Stimulated activated CD8-positive, alpha-beta memory T cell treated with anti-CD3 and anti-CD28 coated beads, Interleukin-7, amount 100 ng/mL, for 24 hours (primary cell): ENCODE results near the gene C1QA.

Experiments used
- DNase-seq: peaks from one replicate; pipeline ENCODE4 v3.0.0-alpha.2; 2020; ENCODE audit warnings: low read depth

The C1QA gene

DNA sequence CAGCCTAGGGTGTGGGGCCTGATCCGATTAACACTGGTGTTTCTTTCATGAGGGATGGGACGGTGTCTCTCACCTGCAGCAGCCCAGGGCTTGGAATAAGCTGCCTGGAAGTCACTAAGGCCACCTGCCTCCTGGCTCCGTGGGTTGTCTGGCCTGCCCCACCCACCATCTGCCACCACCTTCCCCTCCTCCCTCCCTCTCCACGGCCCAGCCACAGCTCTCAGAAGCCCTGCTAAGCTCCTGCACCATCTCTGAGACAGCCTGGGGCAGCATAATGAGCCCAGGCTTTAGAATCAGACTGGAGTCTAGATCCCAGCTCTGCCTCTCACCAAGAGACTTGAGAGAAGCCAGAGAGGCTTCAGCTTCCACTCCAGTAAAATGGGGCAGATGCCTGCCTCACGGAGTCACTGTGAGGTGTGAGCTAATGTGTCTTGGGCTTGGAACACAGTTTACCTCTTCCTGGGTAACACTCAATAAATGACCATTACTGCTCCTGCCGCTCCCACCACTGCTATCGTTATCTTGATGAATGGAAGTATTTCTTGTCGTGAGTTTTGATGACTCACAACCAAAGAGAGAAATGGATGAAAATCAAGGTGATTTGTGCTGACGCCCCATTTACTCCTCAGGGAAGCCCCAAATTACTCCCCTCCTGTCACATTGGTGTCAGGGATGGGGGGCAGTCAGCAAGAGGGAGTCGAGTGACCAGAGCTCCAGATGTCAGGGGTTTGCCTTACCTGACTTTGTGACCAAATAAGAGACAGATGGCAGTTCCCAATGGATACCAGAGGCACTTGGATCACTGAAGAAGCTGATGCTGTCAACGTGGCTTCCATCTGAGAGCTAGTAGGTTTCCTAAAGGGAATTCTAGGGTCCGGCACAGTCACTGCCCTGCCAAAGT, 23.5 kb upstream of the C1QA start:
- DNase-seq, result no peak

DNA sequence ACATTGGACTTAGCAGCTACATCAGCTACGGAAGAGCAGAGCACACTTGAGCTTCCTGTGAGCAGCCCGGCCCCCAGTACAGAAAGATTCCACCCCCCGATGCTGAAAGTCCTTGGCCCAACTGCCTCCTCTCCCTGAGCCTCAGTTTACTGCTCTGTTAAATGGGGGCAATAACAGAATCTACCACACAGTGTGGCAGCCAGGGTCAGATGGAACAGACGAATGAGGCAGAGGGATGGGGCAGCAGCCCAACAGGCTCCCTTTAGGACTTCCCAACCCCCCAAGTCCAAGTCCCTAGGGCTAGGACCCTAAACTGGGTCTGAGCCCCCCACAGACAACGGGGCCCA, 22.9 kb upstream of the C1QA start:
- DNase-seq, result no peak

DNA sequence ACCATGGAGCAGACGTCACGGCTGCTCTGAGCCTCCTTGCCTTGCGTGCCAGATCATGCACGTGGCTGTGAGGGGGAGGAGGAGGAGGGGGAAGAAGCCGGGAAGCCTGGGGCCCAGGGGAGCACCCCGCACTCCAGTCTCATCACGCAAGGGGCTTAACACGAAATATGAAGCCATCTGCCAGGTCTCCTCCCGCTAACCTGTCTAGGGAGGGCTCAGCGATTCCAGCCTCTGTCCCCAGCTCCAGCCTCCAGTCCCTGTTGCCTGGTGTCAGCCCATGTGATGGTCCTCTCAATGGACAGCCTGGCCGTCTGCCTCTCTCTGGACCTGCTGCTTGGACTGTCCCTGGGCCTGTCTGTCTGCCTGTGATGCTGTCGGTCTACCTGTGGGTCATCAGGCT, 22.5 kb upstream of the C1QA start:
- no peak for DNase-seq

DNA sequence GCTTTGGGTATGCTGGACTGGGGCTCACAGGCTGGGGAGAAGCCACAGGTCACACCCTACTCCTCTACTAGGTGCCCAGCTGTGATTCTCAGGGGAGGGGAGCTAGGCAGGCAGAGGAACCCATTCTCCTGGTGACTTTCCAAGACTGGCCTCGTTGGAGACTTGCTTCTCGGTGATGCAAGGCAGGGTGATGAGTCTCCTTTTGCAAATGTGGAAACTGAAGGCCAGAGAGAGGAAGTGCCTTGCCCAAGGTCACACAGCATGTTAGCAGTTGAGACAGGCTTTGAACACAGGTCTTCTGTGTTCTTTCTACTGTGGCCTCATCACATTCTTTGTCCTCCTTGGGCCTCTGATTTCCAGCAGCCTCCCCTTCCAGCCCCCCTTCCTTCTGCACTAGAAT, 20.5 kb upstream of the C1QA start:
- no peak for DNase-seq

DNA sequence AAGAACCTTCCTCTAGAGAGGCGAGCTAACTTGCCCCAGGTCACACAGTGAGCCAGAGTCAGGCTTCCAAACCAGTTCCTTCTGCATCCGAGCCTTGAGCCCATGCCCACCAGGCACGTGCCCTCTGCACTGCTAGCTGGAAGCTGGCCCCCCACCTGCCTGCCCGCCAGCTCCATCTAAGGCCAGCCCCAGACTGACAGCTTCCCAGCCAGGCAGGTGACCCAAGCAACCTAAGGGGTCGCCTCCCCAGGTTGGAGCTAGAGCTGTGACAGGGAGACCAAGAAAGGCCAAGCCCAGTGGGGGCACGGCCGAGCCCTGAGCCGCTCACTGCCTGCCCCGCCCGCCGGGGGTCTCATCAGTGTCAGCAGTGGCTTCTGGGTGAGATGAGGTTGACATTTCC, 19.9 kb upstream of the C1QA start:
- no peak for DNase-seq

DNA sequence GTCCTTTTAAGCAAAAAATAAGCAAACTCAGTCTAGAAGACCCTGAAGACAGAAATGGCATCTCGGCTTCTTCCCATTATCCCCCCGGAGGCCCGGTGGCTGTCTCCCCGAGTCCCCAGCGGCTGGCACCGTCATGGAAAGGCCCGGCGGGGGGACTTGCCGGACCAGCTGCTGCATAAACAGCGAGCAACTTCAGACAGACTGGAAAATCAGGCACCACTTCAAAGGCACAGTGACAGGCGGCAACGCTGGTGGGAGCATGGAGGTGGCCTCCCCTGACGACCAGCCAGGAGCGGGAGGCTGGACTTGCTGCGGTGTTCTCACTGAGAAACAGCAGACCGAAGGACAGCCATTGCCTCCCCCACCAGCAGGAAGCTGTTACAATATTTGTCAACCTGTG, 18.4 kb upstream of the C1QA start:
- DNase-seq, result no peak

DNA sequence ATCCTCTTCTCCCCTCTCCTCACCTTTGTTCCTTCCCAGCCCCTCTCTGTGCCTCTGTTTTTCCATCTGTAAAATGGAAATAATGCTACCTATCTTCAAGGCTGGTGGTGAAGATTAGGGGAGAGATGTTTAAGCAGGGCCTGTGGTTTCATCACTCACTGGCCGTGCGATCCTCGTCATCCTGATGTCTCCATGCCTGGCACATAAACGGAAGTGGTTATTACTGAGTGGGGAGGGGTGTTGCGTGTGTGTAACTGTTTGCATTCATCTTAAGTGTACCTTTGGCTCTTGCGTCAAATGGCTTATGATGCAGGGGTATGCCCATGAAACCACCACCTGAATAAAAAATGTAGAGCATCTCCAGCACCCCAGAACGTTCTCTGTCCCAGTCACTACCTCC, 17.2 kb upstream of the C1QA start:
- DNase-seq, result no peak

DNA sequence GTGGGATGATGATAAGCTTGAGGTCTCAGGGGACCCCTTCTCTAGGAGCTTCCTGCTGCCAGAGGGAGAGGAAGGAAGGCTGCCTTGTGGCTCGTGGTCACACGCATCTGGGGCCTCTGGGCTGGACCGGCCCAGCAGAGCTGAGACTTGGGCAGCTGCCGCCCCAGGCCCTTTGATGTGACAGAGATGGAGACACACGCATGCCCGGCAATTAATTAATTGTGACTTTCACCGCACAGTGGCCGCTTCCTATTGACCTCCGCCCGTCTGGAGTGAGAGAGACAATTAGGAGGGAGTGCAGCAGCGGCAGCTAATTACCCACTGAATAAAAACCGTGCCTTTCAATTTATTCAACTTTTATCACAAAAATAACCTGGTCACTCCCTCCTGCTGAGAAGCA, 16.6 kb upstream of the C1QA start:
- no peak for DNase-seq

DNA sequence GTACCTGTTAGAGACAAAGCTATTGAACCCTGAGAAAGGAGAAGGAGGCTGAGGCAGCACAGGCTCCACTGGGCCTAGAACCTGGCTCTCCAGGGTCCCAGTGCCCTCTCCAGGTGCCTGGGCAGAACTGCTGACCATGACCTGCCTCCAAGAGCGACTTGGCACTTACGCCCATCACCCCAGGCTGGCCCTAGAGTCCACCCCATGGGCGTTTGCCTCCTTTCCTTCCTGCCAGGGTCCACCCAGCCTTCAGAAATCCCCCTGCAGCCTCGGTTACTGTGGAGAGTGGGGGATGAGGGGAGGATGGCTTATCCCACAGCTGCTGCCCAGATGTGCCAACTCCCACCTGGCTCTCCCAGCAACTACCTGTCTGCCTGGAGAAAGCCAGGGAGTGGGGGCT, 14.7 kb upstream of the C1QA start:
- DNase-seq, result no peak

DNA sequence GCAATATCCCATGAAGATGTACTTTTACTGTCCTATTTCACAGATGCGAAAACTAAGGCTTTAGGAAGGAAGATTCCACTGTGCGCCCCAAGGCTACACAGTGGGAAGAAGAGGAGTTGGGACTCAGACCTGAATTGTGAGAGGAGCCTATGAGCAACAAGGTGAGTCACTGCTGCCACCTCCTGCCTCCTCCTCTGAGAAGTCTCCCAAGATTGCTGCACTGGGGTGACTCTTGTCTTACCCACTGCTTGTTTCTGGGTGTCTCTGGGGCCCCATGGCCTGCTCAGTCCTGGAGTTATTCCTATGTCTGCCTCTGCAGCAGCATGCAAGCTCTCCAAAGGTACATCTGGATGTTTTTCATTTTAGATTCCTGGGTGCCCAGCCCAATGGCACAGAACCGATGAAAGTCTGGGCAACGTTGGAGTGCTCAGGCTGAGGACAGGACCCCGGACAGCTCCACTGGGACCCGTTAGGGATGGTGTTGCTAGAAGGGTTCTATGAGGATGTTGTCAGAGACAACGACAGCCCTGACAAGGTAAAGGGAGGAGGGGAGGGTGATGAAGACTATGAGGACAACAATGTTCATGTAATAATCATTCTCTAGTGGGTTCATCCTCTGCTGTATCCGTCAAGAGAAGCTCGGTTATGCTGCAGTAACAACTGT, 11.0 kb upstream of the C1QA start:
- no peak for DNase-seq

DNA sequence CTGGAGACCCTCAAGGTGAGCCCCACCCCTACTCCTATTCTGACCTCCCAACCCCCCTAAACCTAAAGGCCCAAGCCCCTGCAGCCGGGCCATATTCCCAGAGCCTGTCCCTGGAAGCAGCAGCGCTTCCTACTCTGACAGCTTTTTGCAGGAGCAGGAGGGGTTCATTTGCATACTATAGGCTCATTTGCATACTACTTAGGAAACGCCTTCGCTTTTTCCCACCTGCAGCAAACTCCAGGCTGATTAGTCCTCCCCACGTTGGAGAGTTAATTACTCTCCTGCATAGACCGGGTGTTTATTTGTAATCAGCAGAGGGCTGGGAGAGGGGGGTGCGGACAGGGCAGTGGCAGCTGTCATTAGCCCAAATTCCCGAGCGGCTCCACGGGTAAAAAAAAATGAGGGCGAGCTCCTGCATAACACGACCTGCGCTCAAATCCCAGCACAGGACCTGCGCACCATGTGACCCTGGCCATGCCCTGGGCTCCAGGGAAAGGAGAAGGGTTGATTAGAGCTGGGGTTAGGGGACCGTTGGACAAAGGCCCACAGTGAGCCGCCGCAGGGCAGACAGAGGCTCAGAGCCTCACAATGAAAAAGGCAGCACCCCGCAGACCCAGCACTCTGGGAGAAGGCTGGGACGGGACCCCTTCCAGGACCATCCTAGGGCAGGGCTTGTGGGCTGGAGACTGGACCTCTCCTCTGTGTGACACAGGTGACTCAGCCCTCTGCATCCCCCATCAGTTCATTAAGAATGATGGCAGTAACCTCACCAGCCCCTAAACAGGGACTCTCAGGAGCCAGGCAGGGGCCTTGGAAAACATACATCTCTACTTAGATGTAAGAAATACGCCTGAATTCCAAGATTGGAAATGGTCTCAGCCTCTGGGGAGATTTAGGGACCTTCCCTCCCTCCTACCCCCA, 9.9 kb upstream of the C1QA start:
- DNase-seq, result no peak

DNA sequence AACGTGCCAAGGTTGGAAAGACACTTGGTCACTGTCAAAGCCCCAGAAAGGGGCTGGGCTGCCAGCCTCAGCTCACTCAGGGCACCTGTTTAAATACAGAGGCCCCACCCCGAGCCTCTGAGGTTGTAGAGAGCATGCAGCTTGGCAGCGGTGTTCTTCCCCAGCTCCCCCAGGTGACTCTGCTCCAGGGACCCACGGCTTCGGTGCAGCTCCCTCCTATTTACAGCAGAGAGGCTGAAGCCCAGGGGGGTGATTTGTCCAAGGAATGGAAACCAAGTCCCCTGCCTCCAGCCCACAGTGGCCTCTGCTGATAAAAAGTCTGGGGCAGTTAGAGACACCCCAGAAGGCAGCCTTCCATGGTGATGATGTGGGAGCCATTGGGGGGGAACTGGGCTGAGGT, 9.1 kb upstream of the C1QA start:
- DNase-seq, result no peak

DNA sequence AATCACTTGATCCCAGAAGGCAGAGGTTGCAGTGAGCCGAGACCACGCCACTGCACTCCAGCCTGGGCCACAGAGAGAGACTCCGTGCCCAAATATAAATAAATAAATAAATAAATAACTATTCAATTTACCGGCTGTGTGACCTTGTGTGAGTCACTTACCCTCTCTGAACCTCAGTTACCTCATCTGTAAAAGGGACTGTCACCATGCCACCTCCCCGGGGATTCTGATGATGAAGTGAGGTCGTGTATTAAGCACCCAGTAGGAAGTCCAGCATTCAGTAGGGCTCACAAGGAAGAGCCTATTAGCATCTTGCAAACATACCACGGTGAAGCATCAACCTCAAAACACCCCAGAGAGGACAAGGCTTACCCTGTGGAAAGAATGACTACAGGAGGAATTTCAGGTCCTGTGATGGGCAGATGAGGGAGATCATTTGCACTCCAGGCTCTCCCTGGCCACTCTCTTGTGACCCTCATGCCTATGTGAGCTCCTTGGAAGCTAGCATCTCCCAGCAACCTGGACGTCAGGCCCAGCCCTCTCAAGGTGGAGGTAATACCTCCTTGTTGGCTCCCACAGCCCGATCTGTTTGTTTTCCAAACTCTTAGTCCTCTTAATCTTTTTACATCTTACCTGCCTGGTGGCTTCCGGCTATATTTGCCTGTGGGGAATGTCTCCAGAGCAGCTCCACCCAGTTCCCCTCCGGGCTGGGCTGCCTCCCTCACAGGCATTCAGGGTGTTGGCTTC, 7.6 kb upstream of the C1QA start:
- no peak for DNase-seq

DNA sequence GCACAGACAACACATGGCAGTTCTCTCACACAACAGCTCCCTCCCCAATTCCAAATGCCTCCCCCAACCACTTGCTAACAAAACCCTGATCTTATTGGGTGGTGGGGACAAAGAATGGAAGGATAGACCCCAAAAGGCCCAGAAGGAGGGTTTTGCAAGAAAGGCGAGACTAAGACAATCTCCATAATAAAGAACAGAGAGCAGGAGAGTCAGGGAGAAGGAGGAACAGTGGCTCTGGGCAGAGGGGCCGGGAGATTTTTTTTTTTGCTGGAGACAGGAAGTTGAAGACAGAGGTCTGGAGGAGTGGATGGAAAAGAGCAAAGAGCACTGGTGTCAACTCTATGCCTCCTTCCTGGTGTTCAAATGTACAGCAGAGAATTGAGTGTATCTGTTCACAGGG, 6.5 kb upstream of the C1QA start:
- no peak for DNase-seq

DNA sequence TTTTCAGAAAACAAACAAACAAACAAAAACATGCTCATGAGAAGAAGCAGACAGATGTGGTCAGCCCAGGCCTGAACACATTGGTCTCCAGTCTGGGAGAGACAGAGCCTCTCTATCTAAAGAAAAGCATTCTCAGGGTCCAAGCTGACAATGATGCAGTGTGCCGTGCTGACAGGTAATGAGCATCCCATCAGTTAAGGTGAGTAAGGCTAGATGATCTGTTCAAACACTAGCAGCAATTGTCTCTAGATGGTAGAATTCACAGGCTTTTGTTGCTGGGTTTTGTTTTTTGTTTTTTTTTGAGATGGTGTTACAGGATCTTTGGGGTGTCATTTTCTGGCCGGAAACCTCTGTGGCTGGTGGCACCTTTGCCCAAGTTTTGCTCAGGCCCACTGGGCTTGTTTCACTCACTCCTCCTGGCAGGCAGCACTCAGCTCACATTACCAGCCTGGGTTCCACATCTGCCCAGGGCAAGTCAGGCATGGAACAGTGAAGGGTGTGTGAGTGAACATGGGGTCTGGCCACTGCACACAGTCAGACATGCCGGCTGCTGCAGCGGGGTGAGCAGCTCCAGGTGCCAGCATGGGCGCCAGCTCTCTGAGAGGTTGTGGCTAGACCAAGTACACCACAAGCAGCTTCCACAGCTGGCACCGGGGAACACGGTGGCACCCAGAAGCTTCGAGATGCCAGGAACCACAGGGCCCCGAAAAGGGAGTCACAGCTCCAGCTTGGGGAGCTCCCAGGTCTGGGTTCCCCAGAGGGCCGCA, 2.5 kb upstream of the C1QA start:
- no peak for DNase-seq

DNA sequence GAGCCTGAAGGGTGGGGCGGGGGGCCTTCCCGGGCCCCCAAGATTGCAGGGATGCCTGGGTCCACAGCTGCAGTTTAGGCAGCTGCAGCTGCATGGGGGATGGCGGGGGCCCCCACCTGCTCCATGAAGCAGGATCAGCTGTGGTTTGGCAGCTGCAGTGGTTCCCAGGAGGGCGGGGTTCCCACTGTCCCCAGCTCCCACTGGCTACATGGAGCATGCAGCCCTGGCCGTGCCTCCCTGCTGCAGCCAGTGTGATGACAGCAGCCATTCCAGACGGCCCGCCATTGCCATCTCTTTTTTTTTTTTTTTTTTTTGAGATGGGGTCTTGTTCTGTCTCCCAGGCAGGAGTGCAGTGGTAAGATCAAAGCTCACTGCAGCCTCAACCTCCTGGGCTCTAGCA, 992 bp upstream of the C1QA start:
- DNase-seq, result no peak

DNA sequence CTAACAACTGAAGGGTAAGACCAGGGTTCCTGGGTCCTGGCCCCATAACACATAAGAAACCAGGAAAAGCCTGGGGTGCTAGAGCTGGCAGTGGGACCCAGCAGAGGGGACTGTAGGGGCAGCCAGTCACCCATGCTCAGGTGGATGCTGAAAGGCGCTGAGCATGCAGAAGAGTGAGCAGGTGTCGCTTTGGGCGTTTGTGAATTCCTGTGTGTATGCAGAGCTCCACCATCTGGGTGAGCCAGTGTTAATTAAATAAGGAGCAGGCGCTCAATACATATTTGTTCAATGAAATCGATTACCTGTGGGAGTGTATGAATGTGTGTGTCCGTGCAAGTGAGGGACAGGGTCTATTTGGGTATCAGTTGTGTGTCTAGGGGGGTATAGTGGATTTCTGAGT, 499 bp downstream of the C1QA start:
- no peak for DNase-seq

DNA sequence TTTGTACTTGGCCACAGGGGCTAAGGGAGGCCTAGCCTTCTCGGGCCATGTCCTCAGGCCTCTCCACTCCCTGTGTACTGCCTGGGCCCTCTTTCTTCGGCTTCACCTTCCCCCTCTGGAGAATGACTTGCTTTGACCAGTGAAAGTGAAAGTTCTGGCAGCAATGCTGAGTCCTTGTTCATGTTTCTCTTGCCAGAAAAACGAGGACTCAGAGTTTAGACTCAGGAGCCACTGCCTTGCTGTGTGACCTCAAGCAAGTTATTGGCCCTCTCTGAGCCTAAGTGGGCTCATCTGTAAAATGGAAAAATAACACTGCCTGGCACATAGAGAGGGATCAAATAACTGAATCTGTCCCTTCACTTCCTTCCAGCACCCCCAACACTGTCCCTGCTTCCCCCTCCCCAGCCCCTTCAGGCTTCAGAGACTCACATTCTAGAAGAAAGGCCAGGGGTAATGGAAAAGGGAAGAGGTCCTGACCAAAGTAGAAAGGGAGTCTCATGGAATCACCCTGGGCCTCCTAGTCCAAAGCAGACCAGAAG, 1.5 kb downstream of the C1QA start:
- DNase-seq, result no peak

DNA sequence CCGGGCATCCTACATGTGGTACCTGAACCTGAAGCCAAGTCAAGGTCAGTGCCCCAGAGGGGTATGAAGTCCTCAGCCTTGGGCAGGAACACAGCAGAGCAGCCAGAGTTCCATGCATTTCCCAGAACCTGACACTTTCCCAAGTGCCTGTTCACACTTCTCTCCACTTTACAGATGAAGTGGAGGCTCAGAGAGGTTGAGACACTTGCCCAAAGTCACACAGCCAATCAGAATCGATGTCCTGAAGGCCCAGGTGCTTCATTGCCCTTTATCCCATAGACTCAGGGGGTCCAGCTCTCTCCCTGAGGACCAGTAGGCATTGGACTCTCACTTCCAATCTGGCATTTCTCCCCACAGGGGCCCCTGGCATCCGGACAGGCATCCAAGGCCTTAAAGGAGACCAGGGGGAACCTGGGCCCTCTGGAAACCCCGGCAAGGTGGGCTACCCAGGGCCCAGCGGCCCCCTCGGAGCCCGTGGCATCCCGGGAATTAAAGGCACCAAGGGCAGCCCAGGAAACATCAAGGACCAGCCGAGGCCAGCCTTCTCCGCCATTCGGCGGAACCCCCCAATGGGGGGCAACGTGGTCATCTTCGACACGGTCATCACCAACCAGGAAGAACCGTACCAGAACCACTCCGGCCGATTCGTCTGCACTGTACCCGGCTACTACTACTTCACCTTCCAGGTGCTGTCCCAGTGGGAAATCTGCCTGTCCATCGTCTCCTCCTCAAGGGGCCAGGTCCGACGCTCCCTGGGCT, 2.2 kb downstream of the C1QA start:
- DNase-seq, result no peak

DNA sequence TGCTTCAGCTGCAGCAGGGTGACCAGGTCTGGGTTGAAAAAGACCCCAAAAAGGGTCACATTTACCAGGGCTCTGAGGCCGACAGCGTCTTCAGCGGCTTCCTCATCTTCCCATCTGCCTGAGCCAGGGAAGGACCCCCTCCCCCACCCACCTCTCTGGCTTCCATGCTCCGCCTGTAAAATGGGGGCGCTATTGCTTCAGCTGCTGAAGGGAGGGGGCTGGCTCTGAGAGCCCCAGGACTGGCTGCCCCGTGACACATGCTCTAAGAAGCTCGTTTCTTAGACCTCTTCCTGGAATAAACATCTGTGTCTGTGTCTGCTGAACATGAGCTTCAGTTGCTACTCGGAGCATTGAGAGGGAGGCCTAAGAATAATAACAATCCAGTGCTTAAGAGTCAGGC, 2.9 kb downstream of the C1QA start:
- DNase-seq, result no peak
